ENCODE data around the gene ADAMTS6.

Gene ADAMTS6

GRCh38 chr5:65141493-65141892, 340.2 kb downstream of the ADAMTS6 start:
- peak; percentile 38 for DNase-seq

GRCh38 chr5:65137631-65138030, 344.1 kb downstream of the ADAMTS6 start:
- DNase-seq, result no peak

DNA sequence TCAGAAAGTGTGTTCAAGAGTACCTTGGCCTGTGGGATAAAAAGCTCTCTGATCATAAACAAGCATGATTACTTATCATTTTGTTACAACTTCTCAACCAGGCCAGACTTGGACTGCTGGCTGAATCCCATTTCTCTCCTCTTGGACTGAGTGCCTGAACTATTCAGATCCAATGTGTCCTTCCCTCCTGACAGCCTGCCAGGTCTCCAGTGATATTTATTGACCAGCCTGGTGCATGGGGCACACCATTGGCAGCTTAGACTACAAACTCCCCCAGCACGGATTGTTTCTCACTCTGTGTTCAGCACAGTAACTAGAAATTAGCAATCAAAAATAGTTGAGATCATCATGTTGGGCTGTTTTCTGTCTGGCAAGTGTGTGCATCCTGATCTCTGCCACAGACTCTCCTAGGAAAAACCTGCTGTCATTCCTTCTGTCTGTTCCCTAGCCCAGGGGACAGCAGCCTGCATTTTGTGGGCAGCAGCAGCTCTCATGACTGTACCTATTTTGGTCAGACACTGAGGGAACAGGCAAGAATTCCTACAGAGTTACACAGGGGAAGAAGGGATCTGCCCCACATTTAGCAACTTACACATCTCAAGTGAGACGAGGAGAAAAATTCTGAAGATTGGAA, 348.1 kb downstream of the ADAMTS6 start:
- DNase-seq, result no peak

- DNase-seq, result no peak
These were observed 349.3 kb downstream of the ADAMTS6 start for GRCh38 chr5:65132386-65132785.

- no peak for DNase-seq
These were observed 353.5 kb downstream of the ADAMTS6 start for GRCh38 chr5:65128226-65128625.

DNA sequence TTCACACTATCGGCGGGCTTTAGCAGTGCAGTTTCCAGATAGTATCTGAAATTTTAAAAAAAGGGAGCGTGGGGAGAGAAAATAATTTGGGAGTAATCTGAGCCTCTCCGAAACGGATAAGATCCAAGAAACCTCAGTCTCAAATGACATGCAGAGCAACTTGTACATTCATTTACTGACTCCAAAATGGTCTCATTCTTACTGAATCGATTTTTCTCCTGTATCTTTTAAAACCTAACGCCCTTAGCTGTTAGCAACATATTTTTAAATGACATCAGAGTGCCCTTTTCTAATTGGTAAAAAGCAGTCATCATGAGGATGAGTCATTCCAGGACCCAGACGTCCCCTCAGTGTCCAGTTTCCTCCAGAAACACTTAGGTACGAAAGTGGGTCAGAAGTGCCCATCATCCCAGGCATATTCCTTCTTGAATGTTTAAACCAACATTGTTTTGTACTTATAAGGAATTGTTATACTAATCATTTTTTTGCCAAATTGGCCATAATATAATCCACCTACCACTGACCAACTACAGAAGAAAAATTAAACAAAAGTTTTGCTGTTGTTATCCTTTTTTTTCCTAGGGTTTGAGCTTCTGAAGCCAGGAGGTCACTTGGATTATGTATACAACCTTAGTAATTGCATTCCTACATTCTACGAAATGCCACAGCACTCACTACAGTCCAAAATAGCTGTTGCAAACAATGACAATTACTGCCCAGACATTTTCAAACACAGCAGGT, 354.4 kb downstream of the ADAMTS6 start:
- DNase-seq, result peak; percentile 40

GRCh38 chr5:65126542-65127069, 355.1 kb downstream of the ADAMTS6 start:
- no peak for DNase-seq

- peak; percentile 44 for DNase-seq
These were observed 355.9 kb downstream of the ADAMTS6 start for GRCh38 chr5:65125591-65126541.

DNA sequence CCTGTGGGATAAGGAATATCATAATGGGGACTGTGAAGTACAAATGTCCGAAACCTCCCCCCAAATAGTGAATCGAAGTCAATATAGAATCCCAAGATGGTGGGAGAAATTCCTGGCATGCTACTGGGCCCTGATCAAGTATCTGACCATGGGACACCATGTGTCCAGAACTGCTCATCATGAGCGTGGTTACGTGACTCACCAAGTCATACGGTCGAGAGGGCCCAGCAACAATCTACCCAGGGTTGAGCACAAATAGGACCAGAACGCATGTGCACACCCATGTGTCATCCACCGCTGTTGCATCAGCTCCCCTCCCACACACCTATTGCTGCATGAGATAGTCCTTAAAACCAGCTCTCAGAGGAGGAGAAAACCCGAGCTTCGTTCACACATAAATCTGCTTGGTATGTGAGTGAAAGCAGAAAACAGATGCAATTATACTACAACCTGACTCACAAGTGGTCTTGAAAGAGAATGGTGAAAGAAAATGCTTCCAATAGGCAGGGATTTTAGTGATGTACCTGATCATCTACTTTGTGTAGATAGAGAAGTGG, 359.8 kb downstream of the ADAMTS6 start:
- DNase-seq, result no peak

DNA sequence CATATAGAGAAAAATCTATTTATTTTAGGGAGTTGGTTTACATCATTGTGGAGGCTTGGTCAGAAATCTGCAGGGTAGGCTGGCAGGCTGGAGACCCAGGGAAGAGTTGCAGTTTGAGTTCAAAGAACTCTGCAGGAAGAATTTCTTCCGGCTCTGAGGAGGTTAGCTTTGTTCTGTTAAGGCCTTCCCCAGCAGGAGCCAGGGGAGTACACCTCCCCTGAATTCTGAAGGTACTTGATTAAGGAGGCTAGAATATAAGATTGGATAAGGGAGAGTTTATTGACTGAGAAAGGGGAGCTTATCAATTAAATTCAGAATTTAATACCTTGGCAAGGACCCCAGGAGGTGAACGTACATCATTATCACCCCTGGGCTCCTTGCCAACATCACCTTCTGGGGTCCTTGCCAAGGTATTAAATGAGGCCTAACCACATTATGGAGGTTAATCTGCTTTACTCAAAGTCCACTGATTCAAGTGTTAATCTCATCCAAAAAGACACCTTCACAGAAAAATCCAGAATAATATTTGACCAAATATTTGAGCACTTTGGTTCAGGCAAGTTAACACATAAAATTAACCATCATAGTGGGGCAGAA, 361.3 kb downstream of the ADAMTS6 start:
- no peak for DNase-seq

GRCh38 chr5:65117525-65117924, 364.2 kb downstream of the ADAMTS6 start:
- no peak for DNase-seq

DNA sequence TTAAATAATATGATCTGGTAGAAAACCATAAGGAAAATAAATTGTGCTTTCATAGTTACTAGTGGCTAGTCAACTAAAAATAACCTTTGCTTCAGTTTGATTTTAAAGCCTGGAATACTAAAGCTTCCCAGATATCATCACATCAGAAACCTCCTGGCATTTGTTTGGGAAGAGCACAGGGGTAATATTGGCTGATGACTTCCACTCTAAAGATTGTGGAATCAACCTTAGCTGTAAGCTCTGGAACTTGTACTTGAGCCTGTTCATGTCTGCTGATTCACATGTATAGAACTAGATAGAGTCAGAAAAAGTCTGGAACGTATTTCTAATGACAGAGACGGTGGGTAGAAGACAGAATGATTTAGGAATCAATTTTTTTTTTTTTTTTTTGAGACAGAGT, 367.9 kb downstream of the ADAMTS6 start:
- no peak for DNase-seq

GRCh38 chr5:65111961-65112658, 369.6 kb downstream of the ADAMTS6 start:
- DNase-seq, result no peak

DNA sequence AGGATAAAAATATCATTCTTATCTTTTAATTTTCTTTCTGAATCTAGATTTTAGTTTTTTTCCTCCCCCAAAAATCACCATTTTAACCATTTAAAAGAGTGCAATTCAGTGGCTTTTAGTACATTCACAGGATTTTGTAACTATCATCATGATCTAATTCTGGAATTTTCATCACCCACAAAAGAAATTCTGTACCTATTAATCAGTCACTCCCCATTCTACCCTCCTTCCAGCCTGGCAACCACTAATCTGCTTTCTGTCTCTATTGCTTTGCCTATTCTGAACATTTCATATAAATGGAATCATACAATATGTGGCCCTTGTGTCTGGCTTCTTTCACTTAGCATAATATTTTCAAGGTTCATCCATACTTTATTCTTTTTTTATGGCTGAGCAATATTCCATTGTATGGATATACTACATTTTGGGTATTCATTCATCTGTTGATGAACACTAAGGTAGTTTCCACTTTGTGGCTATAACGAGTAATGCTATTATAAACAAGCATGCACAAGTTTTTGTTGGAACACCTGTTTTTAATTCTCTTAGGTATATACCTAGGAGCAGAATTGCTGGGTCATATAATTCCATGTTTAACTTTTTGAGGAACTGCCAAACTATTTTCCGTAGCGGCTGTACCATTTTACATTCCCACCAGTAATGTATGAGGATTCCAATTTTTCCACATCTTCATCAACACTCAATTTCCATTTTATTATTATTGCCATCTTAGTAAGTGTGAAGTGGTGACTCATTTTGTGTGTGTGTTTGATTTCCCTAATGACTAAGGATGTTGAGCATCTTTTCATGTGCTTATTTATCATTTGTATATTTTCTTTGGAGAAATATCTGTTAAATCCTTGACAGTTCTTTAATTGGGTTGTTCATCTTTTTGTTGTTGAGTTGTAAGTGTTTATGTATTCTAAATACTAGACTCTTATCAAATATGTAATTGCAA, 372.7 kb downstream of the ADAMTS6 start:
- no peak for DNase-seq

GRCh38 chr5:65105301-65105700, 376.4 kb downstream of the ADAMTS6 start:
- DNase-seq, result no peak

- DNase-seq, result no peak
These were observed 376.9 kb downstream of the ADAMTS6 start for GRCh38 chr5:65104831-65105230.

GRCh38 chr5:65103756-65104440, 377.8 kb downstream of the ADAMTS6 start:
- peak; percentile 66 for DNase-seq

- DNase-seq, result peak; percentile 66
These were observed 378.6 kb downstream of the ADAMTS6 start for GRCh38 chr5:65102976-65103711.

DNA sequence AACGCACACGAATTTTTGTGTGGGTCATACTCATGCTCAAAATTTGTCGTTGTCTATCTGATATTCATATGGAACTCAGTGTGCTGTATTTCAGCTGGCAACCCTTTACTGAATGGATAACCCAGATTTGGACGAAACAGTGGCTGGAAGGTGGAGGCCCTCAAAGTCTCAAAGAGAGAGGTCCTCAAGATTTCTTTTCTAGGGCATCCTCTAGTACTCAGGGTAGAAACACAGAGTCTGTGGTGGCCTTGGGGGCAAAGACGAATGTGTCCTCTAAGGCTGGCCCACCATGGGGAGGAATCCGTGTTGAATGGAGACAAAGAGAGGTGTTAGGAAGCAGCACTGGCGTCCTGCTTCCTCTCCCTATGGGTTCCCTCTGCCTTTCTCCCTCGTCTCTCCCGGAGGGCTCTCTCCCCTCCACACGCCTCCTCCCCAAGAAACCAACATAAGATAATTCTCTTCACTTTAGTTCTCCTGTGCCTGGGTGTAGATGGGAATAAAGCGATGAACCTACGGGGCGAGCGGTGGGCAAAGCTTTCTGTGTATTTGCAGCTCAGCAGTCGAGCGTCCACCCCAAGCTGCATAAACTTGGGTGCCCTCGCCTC, 379.2 kb downstream of the ADAMTS6 start:
- peak; percentile 48 for DNase-seq
